ENCODE results near the gene SMIM3. TPM values are rescaled to one million over a fixed set of nuclear protein-coding genes. Genes with fewer than 3 reads are reported as not detected.

SMIM3 gene
- total RNA-seq, 1 experiment from 2014 or later: 11.7 TPM

GRCh38 chr5:150758203-150758530, 20.4 kb upstream of the SMIM3 start:
- peak overlapping the region; percentile 85 for H3K27ac ChIP-seq
- no peaks in the 10 kb centered on the region for H3K9me3 ChIP-seq (replicated peaks)
- peaks cover 5% of the 10 kb centered on the region; the same call in 1 of the 2 replicates for H3K4me1 ChIP-seq
- no peaks in the 10 kb centered on the region for H3K27me3 ChIP-seq
- peak overlapping the region; percentile 82 for H3K4me3 ChIP-seq
- DNase-seq: no peak
- H3K36me3 ChIP-seq: peaks cover 24% of the 10 kb centered on the region

GRCh38 chr5:150758531-150759333, 19.8 kb upstream of the SMIM3 start, which contains the start of gene DCTN4:
Gene DCTN4, minus strand, starts transcription at chr5:150759017. Its CDS starts 24 bp downstream, at chr5:150758993.
- Histone ChIP-seq H3K4me3 (peak within 1 kb of the TSS; percentile 82), H3K27ac (peak within 1 kb of the TSS; percentile 85), H3K9me3 (replicated peaks) (no peaks in the 10 kb centered on the region), H3K27me3 (no peaks in the 10 kb centered on the region), H3K4me1 (peaks cover 5% of the 10 kb centered on the region; the same call in 1 of the 2 replicates), H3K36me3 (peaks cover 18% of the 10 kb centered on the region)
- peak; percentile 97 to 99 for DNase-seq

- Histone ChIP-seq H3K4me3 (peak overlapping the region; percentile 82), H3K9me3 (replicated peaks) (no peaks in the 10 kb centered on the region), H3K27me3 (no peaks in the 10 kb centered on the region), H3K27ac (peak overlapping the region; percentile 85), H3K4me1 (peaks cover 5% of the 10 kb centered on the region; the same call in 1 of the 2 replicates), H3K36me3 (peaks cover 13% of the 10 kb centered on the region)
- no peak for DNase-seq
These were observed 19.3 kb upstream of the SMIM3 start for GRCh38 chr5:150759334-150759583.

GRCh38 chr5:150762211-150762610, 16.3 kb upstream of the SMIM3 start:
- Histone ChIP-seq H3K4me3 (no peak overlapping the region), H3K36me3 (no peaks in the 10 kb centered on the region), H3K27me3 (no peaks in the 10 kb centered on the region), H3K27ac (no peak overlapping the region), H3K9me3 (replicated peaks) (no peaks in the 10 kb centered on the region), H3K4me1 (peaks cover 3% of the 10 kb centered on the region; the same call in 1 of the 2 replicates)
- DNase-seq: no peak

GRCh38 chr5:150763023-150763769, 15.4 kb upstream of the SMIM3 start:
- no peaks in the 10 kb centered on the region for H3K4me1 ChIP-seq
- H3K27ac ChIP-seq: no peak overlapping the region
- DNase-seq: peak in 1 of 2 experiments; percentile 23
- no peaks in the 10 kb centered on the region for H3K9me3 ChIP-seq (replicated peaks)
- no peaks in the 10 kb centered on the region for H3K36me3 ChIP-seq
- H3K27me3 ChIP-seq: peaks cover 2% of the 10 kb centered on the region; the same call in 1 of the 2 replicates
- H3K4me3 ChIP-seq: no peak overlapping the region

- Histone ChIP-seq H3K4me3 (no peak overlapping the region), H3K27ac (no peak overlapping the region), H3K36me3 (no peaks in the 10 kb centered on the region), H3K27me3 (peaks cover 5% of the 10 kb centered on the region; the same call in 1 of the 2 replicates), H3K9me3 (replicated peaks) (no peaks in the 10 kb centered on the region), H3K4me1 (no peaks in the 10 kb centered on the region)
- DNase-seq: no peak
These were observed 14.0 kb upstream of the SMIM3 start for GRCh38 chr5:150764530-150764929.

GRCh38 chr5:150765011-150765798, 13.4 kb upstream of the SMIM3 start:
- Histone ChIP-seq H3K4me1 (no peaks in the 10 kb centered on the region), H3K9me3 (replicated peaks) (no peaks in the 10 kb centered on the region), H3K27me3 (peaks cover 5% of the 10 kb centered on the region; the same call in 1 of the 2 replicates), H3K4me3 (no peak overlapping the region), H3K27ac (no peak overlapping the region), H3K36me3 (no peaks in the 10 kb centered on the region)
- DNase-seq: no peak

- no peak overlapping the region for H3K4me3 ChIP-seq
- H3K4me1 ChIP-seq: no peaks in the 10 kb centered on the region
These were observed 12.8 kb upstream of the SMIM3 start for GRCh38 chr5:150765799-150766169.

GRCh38 chr5:150766251-150766650, 12.3 kb upstream of the SMIM3 start:
- no peak overlapping the region for H3K4me3 ChIP-seq
- no peaks in the 10 kb centered on the region for H3K9me3 ChIP-seq (replicated peaks)
- H3K27me3 ChIP-seq: peaks cover 5% of the 10 kb centered on the region; the same call in 1 of the 2 replicates
- DNase-seq: no peak
- H3K36me3 ChIP-seq: no peaks in the 10 kb centered on the region
- no peaks in the 10 kb centered on the region for H3K4me1 ChIP-seq
- H3K27ac ChIP-seq: no peak overlapping the region

More at GRCh38 chr5:150765799-150766169, 12.8 kb upstream of the SMIM3 start:
- H3K9me3 ChIP-seq (replicated peaks): no peaks in the 10 kb centered on the region
- no peak for DNase-seq
- peaks cover 5% of the 10 kb centered on the region; the same call in 1 of the 2 replicates for H3K27me3 ChIP-seq
- no peak overlapping the region for H3K27ac ChIP-seq
- H3K36me3 ChIP-seq: no peaks in the 10 kb centered on the region

- no peak overlapping the region for H3K27ac ChIP-seq
- H3K27me3 ChIP-seq: peaks cover 5% of the 10 kb centered on the region; the same call in 1 of the 2 replicates
- H3K4me3 ChIP-seq: no peak overlapping the region
- H3K9me3 ChIP-seq (replicated peaks): no peaks in the 10 kb centered on the region
- no peak for DNase-seq
- no peaks in the 10 kb centered on the region for H3K36me3 ChIP-seq
- no peaks in the 10 kb centered on the region for H3K4me1 ChIP-seq
These were observed 7.3 kb upstream of the SMIM3 start for GRCh38 chr5:150771034-150771795.

- no peaks in the 10 kb centered on the region for H3K36me3 ChIP-seq
- H3K4me1 ChIP-seq: peaks cover 5% of the 10 kb centered on the region; the same call in 1 of the 2 replicates
- no peaks in the 10 kb centered on the region for H3K27me3 ChIP-seq
- H3K27ac ChIP-seq: no peak overlapping the region
- H3K9me3 ChIP-seq (replicated peaks): no peaks in the 10 kb centered on the region
- DNase-seq: no peak
- no peak overlapping the region for H3K4me3 ChIP-seq
These were observed 4.4 kb upstream of the SMIM3 start for GRCh38 chr5:150774145-150774544.

- Histone ChIP-seq H3K4me3 (peak overlapping the region; percentile 64; the same call in 1 of the 2 replicates), H3K36me3 (no peaks in the 10 kb centered on the region), H3K4me1 (peaks cover 27% of the 10 kb centered on the region), H3K27me3 (no peaks in the 10 kb centered on the region), H3K27ac (no peak overlapping the region), H3K9me3 (replicated peaks) (no peaks in the 10 kb centered on the region)
- no peak for DNase-seq
These were observed 872 bp upstream of the SMIM3 start for GRCh38 chr5:150777685-150778084.

- H3K36me3 ChIP-seq: no peaks in the 10 kb centered on the region
- H3K4me1 ChIP-seq: peaks cover 27% of the 10 kb centered on the region
- H3K27me3 ChIP-seq: no peaks in the 10 kb centered on the region
- DNase-seq: no peak
- H3K4me3 ChIP-seq: peak overlapping the region; percentile 64
- H3K27ac ChIP-seq: no peak overlapping the region
- no peaks in the 10 kb centered on the region for H3K9me3 ChIP-seq (replicated peaks)
These were observed 455 bp upstream of the SMIM3 start for GRCh38 chr5:150778088-150778516.

All from SJCRH30 (cell line).